Aortic smooth muscle cell (primary cell): ENCODE results near the gene TAF7. TPM values are rescaled to one million over a fixed set of nuclear protein-coding genes. Genes with fewer than 3 reads are reported as not detected.

ENCODE experiments used
- total RNA-seq: library from RNA; depleted of rRNA; stranded (reverse); fragments of >200 nt; gene quantifications from 2 replicates; pipeline ENCODE4 v1.2.3, GENCODE V29; 2014

Gene TAF7, protein sequence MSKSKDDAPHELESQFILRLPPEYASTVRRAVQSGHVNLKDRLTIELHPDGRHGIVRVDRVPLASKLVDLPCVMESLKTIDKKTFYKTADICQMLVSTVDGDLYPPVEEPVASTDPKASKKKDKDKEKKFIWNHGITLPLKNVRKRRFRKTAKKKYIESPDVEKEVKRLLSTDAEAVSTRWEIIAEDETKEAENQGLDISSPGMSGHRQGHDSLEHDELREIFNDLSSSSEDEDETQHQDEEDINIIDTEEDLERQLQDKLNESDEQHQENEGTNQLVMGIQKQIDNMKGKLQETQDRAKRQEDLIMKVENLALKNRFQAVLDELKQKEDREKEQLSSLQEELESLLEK
- 81.0 and 83.9 TPM in 2 replicates for total RNA-seq

GRCh38 chr5:141320225-141321169, at the start of gene TAF7:
TAF7 (minus strand) TSS chr5:141320784; CDS start chr5:141320044, 740 bp downstream.

DNA sequence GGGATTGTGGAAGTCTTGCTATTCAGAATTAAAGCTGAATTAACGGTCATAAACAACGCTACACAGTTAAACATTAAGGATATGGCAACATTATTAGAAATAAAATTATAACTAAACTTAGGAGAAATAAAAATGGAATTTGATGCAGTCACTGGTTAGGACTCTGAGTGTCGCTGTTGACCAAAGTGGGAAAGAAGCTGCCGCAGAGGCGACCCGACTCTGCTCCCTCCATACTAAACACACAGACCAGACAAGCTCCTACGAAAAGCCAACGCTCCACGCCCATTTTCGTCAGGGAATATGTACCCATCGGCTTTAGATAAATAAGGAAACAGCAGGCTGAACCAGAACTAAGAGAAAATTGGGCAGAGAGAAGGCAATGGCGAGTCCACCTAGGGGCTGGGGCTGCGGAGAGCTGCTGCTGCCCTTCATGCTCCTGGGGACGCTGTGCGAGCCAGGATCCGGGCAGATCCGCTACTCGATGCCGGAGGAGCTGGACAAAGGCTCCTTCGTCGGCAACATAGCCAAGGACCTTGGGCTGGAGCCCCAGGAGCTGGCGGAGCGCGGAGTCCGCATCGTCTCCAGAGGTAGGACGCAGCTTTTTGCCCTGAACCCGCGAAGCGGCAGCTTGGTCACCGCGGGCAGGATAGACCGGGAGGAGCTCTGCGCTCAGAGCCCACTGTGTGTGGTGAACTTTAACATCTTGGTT, 43.5 kb upstream of the TAF7 start, which contains the start of gene PCDHGA5:
Gene PCDHGA5, plus strand, starts transcription at position 211 of the 709 bp plus-strand sequence. Its CDS starts 169 bp downstream, at position 380.

GRCh38 chr5:141359790-141360426, 39.3 kb upstream of the TAF7 start, which contains the start of gene PCDHGB2:
PCDHGB2 (plus strand) TSS chr5:141359994; CDS start chr5:141360136, 142 bp downstream.

DNA sequence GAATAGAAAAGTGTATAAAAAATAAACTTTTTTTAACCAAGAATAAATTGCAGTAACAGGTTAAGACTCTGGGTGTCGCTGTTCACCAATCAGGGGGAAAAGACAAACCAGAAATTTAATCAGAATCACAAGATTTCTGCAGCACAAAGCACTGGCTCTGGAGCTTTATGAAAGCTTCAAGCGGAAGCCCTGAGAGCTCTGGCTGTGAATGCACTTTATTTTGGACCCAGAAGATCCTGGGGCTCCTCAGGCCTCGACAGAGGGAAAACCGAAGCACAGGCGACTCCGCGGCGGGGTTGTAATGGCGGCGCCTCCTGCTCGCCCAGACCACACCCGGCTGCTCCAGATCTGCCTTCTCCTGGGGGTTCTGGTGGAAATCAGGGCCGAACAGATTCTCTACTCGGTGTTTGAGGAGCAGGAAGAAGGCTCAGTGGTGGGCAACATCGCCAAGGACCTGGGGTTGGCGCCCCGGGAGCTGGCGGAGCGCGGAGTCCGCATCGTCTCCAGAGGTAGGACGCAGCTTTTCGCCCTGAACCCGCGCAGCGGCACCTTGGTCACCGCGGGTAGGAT, 34.4 kb upstream of the TAF7 start, which contains the start of gene PCDHGA4:
Gene PCDHGA4, plus strand, starts transcription at position 122 of the 570 bp plus-strand sequence. Its CDS starts 87 bp downstream, at position 209.

GRCh38 chr5:141349917-141350619, 29.5 kb upstream of the TAF7 start, which contains the start of gene PCDHGB1:
PCDHGB1 (plus strand) TSS chr5:141350099; CDS start chr5:141350261, 162 bp downstream.

DNA sequence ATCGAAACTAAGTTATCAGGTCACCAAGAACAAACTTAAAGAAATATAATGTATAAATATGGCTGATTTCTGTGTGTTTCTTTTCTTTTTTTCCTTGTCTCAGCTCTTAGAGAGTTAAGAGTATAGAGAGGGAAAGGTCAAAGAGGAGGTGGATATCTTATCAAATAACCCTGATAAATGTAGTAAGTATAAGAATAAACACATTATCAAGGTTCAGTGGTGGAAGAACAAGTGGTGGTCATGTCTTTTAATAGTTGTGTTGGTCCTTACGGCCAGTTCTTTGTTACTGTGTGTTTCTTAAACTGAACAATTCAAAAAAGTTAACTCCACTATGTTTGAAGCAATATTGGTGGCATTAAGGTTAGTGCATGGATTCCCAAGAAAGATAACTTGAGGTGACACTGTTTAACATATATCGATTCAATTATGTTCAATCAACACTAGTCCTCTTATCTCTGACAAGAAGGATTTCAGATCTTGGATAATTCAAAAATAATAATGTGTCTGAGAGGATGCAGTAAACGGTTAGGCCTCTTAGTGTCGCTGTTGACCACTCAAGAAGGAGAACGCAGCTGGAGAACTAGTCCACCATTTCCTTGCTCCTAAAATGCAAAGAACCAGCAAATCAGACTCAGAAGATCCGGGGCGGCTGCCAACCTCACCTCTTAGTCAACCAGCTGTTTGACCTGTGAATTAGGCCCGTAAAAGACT, 22.8 kb upstream of the TAF7 start, which contains the start of gene PCDHGA3:
Gene PCDHGA3, plus strand, starts transcription at position 588 of the 711 bp plus-strand sequence. CDS start 205 bp downstream, outside the sequence.

GRCh38 chr5:141338538-141339306, 18.1 kb upstream of the TAF7 start, which contains the start of gene PCDHGA2:
PCDHGA2 (plus strand) TSS chr5:141338760.

DNA sequence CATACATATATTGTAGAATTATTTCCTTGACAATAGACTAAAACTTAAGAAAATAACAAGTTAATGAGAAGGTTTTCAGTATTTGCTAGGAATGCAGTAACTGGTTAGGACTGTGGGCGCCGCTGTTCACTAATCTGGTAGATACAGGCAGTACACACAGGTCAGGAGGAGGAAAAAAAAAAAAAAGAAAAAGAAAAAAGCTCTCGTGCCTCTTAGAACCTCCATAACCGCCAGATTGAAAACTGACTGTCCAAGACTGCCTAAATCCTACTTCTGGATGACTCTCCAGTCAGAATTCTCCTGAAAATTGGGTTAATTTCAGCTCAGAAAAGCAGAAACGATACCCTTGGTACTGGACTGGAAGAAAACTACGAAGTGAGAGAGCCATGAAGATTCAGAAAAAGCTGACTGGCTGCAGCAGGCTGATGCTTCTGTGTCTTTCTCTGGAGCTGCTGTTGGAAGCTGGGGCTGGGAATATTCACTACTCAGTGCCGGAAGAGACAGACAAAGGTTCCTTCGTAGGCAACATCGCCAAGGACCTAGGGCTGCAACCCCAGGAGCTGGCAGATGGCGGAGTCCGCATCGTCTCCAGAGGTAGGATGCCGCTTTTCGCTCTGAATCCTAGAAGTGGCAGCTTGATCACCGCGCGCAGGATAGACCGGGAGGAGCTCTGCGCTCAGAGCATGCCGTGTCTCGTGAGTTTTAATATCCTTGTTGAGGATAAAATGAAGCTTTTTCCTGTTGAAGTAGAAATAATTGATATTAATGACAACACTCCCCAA, 9.9 kb upstream of the TAF7 start, which contains the start of gene PCDHGA1:
Gene PCDHGA1, plus strand, starts transcription at position 216 of the 782 bp plus-strand sequence.

DNA sequence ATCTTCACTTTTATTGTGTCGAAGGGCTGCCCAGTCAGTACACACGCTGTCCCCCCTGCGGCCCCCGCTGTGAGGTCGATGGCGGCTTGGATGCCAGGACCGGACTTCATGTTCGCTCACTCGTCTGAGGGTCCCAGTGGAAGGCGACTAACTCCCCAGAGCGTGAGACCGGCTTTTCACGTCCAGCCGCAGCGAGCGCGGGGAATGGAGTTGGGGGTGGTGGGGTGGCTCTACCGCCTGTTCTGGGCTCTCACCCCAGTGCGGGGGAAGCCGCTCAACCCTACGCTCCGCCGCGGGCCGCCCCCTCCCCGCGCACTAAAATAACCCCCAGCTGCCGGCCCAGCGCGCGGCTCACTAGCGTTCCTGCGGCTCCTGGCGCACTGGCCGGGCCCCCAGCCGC, 16.8 kb downstream of the TAF7 start, which contains the start of gene SLC25A2:
Gene SLC25A2, minus strand, starts transcription at position 294 of the 400 bp plus-strand sequence. Its CDS starts 184 bp downstream, at position 110.

Other genes starting within 250 kb of the TAF7 start
- gene PCDHB2, start 226.2 kb downstream of the TAF7 start, total RNA-seq, result 1.7 and 3.8 TPM in 2 replicates
- 0.81 and 1.3 TPM in 2 replicates for gene PCDHB3, start 220.3 kb downstream of the TAF7 start, total RNA-seq
- gene PCDHB4, start 199.0 kb downstream of the TAF7 start, total RNA-seq, result 0.68 and 0.79 TPM in 2 replicates
- gene PCDHB5, start 185.6 kb downstream of the TAF7 start, total RNA-seq, result 1.4 and 1.8 TPM in 2 replicates
- gene PCDHB6, start 170.7 kb downstream of the TAF7 start, total RNA-seq, result 0.13 and 0.37 TPM in 2 replicates
- gene PCDHB7, start 148.1 kb downstream of the TAF7 start, total RNA-seq, result 0.79 and 1.1 TPM in 2 replicates
- gene PCDHB8, start 143.0 kb downstream of the TAF7 start, total RNA-seq, result 0.62 and 1.1 TPM in 2 replicates
- 1.8 and 1.9 TPM in 2 replicates for gene PCDHB16, start 138.4 kb downstream of the TAF7 start, total RNA-seq
- 0.40 and 0.44 TPM in 2 replicates for gene PCDHB9, start 133.6 kb downstream of the TAF7 start, total RNA-seq
- 0.66 and 1.1 TPM in 2 replicates for gene PCDHB10, start 128.4 kb downstream of the TAF7 start, total RNA-seq
- gene PCDHB11, start 121.2 kb downstream of the TAF7 start, total RNA-seq, result 0.44 and 0.53 TPM in 2 replicates
- gene PCDHB12, start 112.1 kb downstream of the TAF7 start, total RNA-seq, result 0.25 and 0.40 TPM in 2 replicates
- 0.81 and 1.1 TPM in 2 replicates for gene PCDHB13, start 106.9 kb downstream of the TAF7 start, total RNA-seq
- gene PCDHB14, start 97.4 kb downstream of the TAF7 start, total RNA-seq, result 0.92 and 1.1 TPM in 2 replicates
- gene PCDHB15, start 75.4 kb downstream of the TAF7 start, total RNA-seq, result 0.53 and 0.56 TPM in 2 replicates
- gene SLC25A2, start 16.7 kb downstream of the TAF7 start, total RNA-seq, result 0.13 and 0.31 TPM in 2 replicates
- gene PCDHGA1, start 9.7 kb upstream of the TAF7 start, total RNA-seq, result 1.1 TPM in 2 replicates
- 1.7 and 2.5 TPM in 2 replicates for gene PCDHGA2, start 18.0 kb upstream of the TAF7 start, total RNA-seq
- gene PCDHGA3, start 23.0 kb upstream of the TAF7 start, total RNA-seq, result 2.0 and 2.9 TPM in 2 replicates
- 1.8 and 4.3 TPM in 2 replicates for gene PCDHGB1, start 29.3 kb upstream of the TAF7 start, total RNA-seq
- 4.0 and 7.5 TPM in 2 replicates for gene PCDHGA4, start 34.2 kb upstream of the TAF7 start, total RNA-seq
- 3.4 and 5.9 TPM in 2 replicates for gene PCDHGB2, start 39.2 kb upstream of the TAF7 start, total RNA-seq
- 1.5 and 2.7 TPM in 2 replicates for gene PCDHGA5, start 43.4 kb upstream of the TAF7 start, total RNA-seq
- gene PCDHGB3, start 49.5 kb upstream of the TAF7 start, total RNA-seq, result 5.7 and 8.4 TPM in 2 replicates
- gene PCDHGA6, start 53.1 kb upstream of the TAF7 start, total RNA-seq, result 3.3 and 5.3 TPM in 2 replicates
- gene PCDHGA7, start 62.0 kb upstream of the TAF7 start, total RNA-seq, result 3.4 and 4.8 TPM in 2 replicates
- 20.1 and 26.5 TPM in 2 replicates for gene PCDHGB4, start 66.9 kb upstream of the TAF7 start, total RNA-seq
- 2.2 and 3.9 TPM in 2 replicates for gene PCDHGA8, start 71.8 kb upstream of the TAF7 start, total RNA-seq
- 21.0 and 29.1 TPM in 2 replicates for gene PCDHGB5, start 77.2 kb upstream of the TAF7 start, total RNA-seq
- 2.9 and 5.7 TPM in 2 replicates for gene PCDHGA9, start 82.0 kb upstream of the TAF7 start, total RNA-seq
- gene PCDHGB6, start 87.2 kb upstream of the TAF7 start, total RNA-seq, result 3.3 and 4.7 TPM in 2 replicates
- gene PCDHGA10, start 92.2 kb upstream of the TAF7 start, total RNA-seq, result 5.3 and 7.5 TPM in 2 replicates
- gene PCDHGB7, start 96.9 kb upstream of the TAF7 start, total RNA-seq, result 9.1 and 17.3 TPM in 2 replicates
- gene PCDHGA11, start 100.3 kb upstream of the TAF7 start, total RNA-seq, result 11.0 and 18.2 TPM in 2 replicates
- gene PCDHGA12, start 109.7 kb upstream of the TAF7 start, total RNA-seq, result 17.6 and 22.3 TPM in 2 replicates
- 72.0 and 83.4 TPM in 2 replicates for gene PCDHGC3, start 155.2 kb upstream of the TAF7 start, total RNA-seq
- gene PCDHGC4, start 164.2 kb upstream of the TAF7 start, total RNA-seq, result 2.0 and 3.2 TPM in 2 replicates
- gene PCDHGC5, start 168.3 kb upstream of the TAF7 start, total RNA-seq, result 3.4 and 4.7 TPM in 2 replicates